ENCODE results near the gene PSMB11. TPM values are rescaled to one million over a fixed set of nuclear protein-coding genes. Genes with fewer than 3 reads are reported as not detected.

Gene PSMB11
- total and polyA plus RNA-seq, 2 donors (not counting 3 experiments of a cell fraction or from before 2014, with no cell fraction given), result not detected

DNA sequence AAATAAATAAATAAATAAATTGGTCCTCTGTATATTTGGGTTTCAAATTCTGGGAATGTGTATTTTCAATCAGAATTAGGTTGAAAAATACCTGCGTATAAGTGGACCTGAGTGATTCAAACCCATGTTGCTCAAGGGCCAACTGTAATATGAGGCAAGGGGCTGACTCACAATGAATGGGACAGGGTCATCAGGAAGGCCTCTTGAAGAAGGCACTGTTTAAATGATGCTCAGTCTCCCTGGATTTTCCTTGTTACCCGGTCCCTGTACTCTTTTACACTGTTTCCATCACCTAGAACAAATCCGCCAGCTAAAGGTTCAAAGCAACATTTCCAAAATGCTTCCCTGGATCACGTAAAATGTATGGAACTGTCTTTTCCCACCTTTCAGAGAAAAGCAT is 11.1 kb upstream of the PSMB11 start:
- Histone ChIP-seq H3K9me3 (replicated peaks; ENCODE audit: control insufficient read depth, insufficient read depth, low read length) (no peaks in the 10 kb centered on the region), H3K4me1 (ENCODE audit: control insufficient read depth, extremely low read depth, insufficient read depth, low read length) (peaks cover 16% of the 10 kb centered on the region), H4K20me1 (replicated peaks; ENCODE audit: control insufficient read depth, extremely low read depth, insufficient read depth, low read length) (no peaks in the 10 kb centered on the region), H3K9ac (replicated peaks; ENCODE audit: extremely low read depth, insufficient read depth, low read length) (no peak overlapping the region), H3K27me3 (ENCODE audit: control insufficient read depth in 2 of 2, insufficient read depth in 2 of 2, low read length in 2 of 2) (no peaks in the 10 kb centered on the region), H2AFZ (ENCODE audit: low read depth, low read length) (no peak overlapping the region), H3K36me3 (ENCODE audit: control insufficient read depth in 2 of 2, extremely low read depth in 1 of 2, insufficient read depth in 2 of 2, low read length in 2 of 2) (peaks cover 11 to 18% of the 10 kb centered on the region in 2 experiments), H3K9me1 (replicated peaks; ENCODE audit: control insufficient read depth, extremely low read depth, insufficient read depth, low read length) (no peaks in the 10 kb centered on the region), H3K4me3 (replicated peaks in 1 of 3; ENCODE audit: insufficient read depth in 1 of 3, low read depth in 1 of 3, low read length in 3 of 3) (no peak overlapping the region), H3K79me2 (ENCODE audit: control insufficient read depth, insufficient read depth, low read length) (peaks cover 35% of the 10 kb centered on the region), H3K27ac (ENCODE audit: insufficient read depth, low read depth, low read length) (no peak overlapping the region), H3K4me2 (ENCODE audit: insufficient read depth, low read length) (no peak overlapping the region)
- ChIA-PET POLR2A (no interaction called here), CTCF (interaction anchor here (1.4 to 4.4 kb wide), 3 partner anchors 36 to 44 kb away, joined by 4 to 23 read pairs (median 9); no protein-coding TSS in a partner anchor)
- intact Hi-C loops (cut with micrococcal nuclease), result no loop called here
- TF ChIP-seq FOS (IDR thresholded peaks at IDR 0.05; ENCODE audit: borderline replicate concordance, insufficient read depth, low read length) (no peak), JUN (IDR thresholded peaks at IDR 0.05; ENCODE audit: borderline replicate concordance, insufficient read depth, insufficient read length, low read depth) (no peak), POLR2AphosphoS5 (IDR thresholded peaks at IDR 0.05; ENCODE audit: insufficient read depth, low read depth, low read length) (no peak), POLR2A (IDR thresholded peaks at IDR 0.05; ENCODE audit: low read depth, low read length) (no peak)
- BruUV-seq (replicated peaks), result no TSS peak
- FAIRE-seq (no peak), DNase-seq (ENCODE audit: low read depth, low spot score) (no peak)
- dilution Hi-C loops (cut with MboI; ENCODE audit: extremely low pct_ligation_motif_present, low sequenced_read_pairs), result no loop called here

DNA sequence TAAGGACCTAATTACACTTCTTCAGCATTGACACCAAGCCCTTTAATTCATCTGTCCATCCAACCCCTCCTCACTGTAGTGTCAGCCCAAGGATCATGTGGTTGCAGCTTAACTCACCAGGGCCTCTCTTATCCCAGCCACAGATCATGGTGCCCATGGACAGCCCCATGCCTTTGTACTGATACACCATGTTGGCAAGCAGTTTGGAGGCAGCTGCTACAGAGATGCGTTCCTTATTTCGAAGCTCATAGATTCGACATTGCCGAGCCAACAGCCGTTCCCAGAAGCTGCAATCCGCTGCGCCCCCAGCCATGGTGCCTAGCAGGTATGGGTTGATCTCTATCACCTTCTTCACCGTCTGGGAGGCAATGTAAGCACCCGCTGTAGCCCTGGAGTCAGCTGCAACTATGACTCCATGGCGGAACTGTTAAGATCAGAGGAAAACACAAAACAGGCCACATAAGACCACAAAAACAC is 8.7 kb upstream of the PSMB11 start:
- Histone ChIP-seq H2AFZ (ENCODE audit: low read depth, low read length) (no peak overlapping the region), H3K4me2 (ENCODE audit: insufficient read depth, low read length) (peak overlapping the region; percentile 66), H3K27me3 (ENCODE audit: control insufficient read depth in 2 of 2, insufficient read depth in 2 of 2, low read length in 2 of 2) (no peaks in the 10 kb centered on the region), H3K9ac (replicated peaks; ENCODE audit: extremely low read depth, insufficient read depth, low read length) (peak overlapping the region; percentile 93), H3K79me2 (ENCODE audit: control insufficient read depth, insufficient read depth, low read length) (peaks cover 33% of the 10 kb centered on the region), H3K36me3 (ENCODE audit: control insufficient read depth in 2 of 2, extremely low read depth in 1 of 2, insufficient read depth in 2 of 2, low read length in 2 of 2) (peaks cover 9 to 15% of the 10 kb centered on the region in 2 experiments), H3K9me1 (replicated peaks; ENCODE audit: control insufficient read depth, extremely low read depth, insufficient read depth, low read length) (no peaks in the 10 kb centered on the region), H3K4me1 (ENCODE audit: control insufficient read depth, extremely low read depth, insufficient read depth, low read length) (peaks cover 16% of the 10 kb centered on the region), H3K9me3 (replicated peaks; ENCODE audit: control insufficient read depth, insufficient read depth, low read length) (no peaks in the 10 kb centered on the region), H4K20me1 (replicated peaks; ENCODE audit: control insufficient read depth, extremely low read depth, insufficient read depth, low read length) (no peaks in the 10 kb centered on the region), H3K27ac (ENCODE audit: insufficient read depth, low read depth, low read length) (no peak overlapping the region), H3K4me3 (replicated peaks in 1 of 3; ENCODE audit: insufficient read depth in 1 of 3, low read depth in 1 of 3, low read length in 3 of 3) (peak overlapping the region in 1 of 3 experiments; percentile 88)
- DNase-seq (ENCODE audit: low read depth, low spot score) (no peak), FAIRE-seq (no peak)
- TF ChIP-seq GATA2 (IDR thresholded peaks at IDR 0.05; ENCODE audit: insufficient read depth, insufficient read length, low read depth, low read length) (no peak), EZH2 (IDR thresholded peaks at IDR 0.05; ENCODE audit: borderline replicate concordance, low read depth, low read length, severe bottlenecking) (no peak), POLR2AphosphoS5 (IDR thresholded peaks at IDR 0.05; ENCODE audit: insufficient read depth, low read depth, low read length) (no peak), POLR2A (IDR thresholded peaks at IDR 0.05; ENCODE audit: low read depth, low read length) (no peak), CTCF (IDR thresholded peaks at IDR 0.05; ENCODE audit: extremely low read depth in 1 of 2, insufficient read depth in 1 of 2, low read depth in 1 of 2, low read length in 2 of 2) (no peak), MYC (IDR thresholded peaks at IDR 0.05; ENCODE audit: low read depth, low read length) (no peak), JUN (IDR thresholded peaks at IDR 0.05; ENCODE audit: borderline replicate concordance, insufficient read depth, insufficient read length, low read depth) (no peak), MAX (IDR thresholded peaks at IDR 0.05; ENCODE audit: insufficient read depth, insufficient read length) (no peak), FOS (IDR thresholded peaks at IDR 0.05; ENCODE audit: borderline replicate concordance, insufficient read depth, low read length) (no peak)
- BruUV-seq (replicated peaks), result no TSS peak
- POLR2A ChIA-PET, result no interaction called here
- dilution Hi-C loops (cut with MboI; ENCODE audit: extremely low pct_ligation_motif_present, low sequenced_read_pairs), result no loop called here
- intact Hi-C loops (cut with micrococcal nuclease), result no loop called here
- CTCF ChIA-PET, result interaction anchor here (1.0 to 4.4 kb wide), 5 partner anchors 25 to 60 kb away, joined by 3 to 23 read pairs (median 3); no protein-coding TSS in a partner anchor
